DND-41 (cell line): ENCODE measurements around the gene MRPL49.
"Not testable (repeated sequence)": the region's sequence is repeated elsewhere in the genome, so short reads cannot be mapped to it uniquely, and the experiment has no call there.

Experiments used
- ATAC-seq: fragments of 200-7000 bp; cut with Tn5 transposase; 3 replicates; pipeline ENCODE4 v1.9.1; 2021; ENCODE audit warnings: low read depth; ENCODE audit not compliant: insufficient read depth
- DNase-seq: peaks from one replicate; pipeline ENCODE4 v3.0.0-alpha.2; 2020
- H2AFZ ChIP-seq: 2 replicates; pipeline ENCODE4 v1.6.0; 2012; ENCODE audit warnings: low read depth, low read length
- H3K27ac ChIP-seq: 2 replicates; pipeline ENCODE4 v1.5.1; 2012; ENCODE audit warnings: low read length, inconsistent platforms
- H3K27me3 ChIP-seq: fragments of 200-600 bp; sonication (generic); 2 replicates; pipeline ENCODE4 v1.6.0; 2012; ENCODE audit warnings: low read length, mild to moderate bottlenecking, inconsistent platforms; ENCODE audit not compliant: insufficient read depth, poor library complexity
- H3K36me3 ChIP-seq: 2 replicates; pipeline ENCODE4 v1.5.1; 2012; ENCODE audit warnings: low read length, inconsistent platforms; ENCODE audit not compliant: insufficient read depth
- H3K4me1 ChIP-seq: 2 replicates; pipeline ENCODE4 v1.5.1; 2012; ENCODE audit warnings: mild to moderate bottlenecking, low read length; ENCODE audit not compliant: insufficient read depth
- H3K4me2 ChIP-seq: 2 replicates; pipeline ENCODE4 v1.6.0; 2012; ENCODE audit warnings: mild to moderate bottlenecking, moderate library complexity, low read length, inconsistent platforms; ENCODE audit not compliant: insufficient read depth
- H3K4me3 ChIP-seq, 2 experiments: fragments of 200-600 bp in 1 of 2; shearing (Covaris generic) in 1 of 2; 2 replicates each; pipeline ENCODE4 v1.5.1; 2012 to 2016; ENCODE audit warnings: inconsistent platforms in 2 of 2, low read length in 2 of 2, mild to moderate bottlenecking in 2 of 2, low read depth in 1 of 2, moderate library complexity in 1 of 2
- H3K79me2 ChIP-seq: 2 replicates; pipeline ENCODE4 v1.6.0; 2012; ENCODE audit warnings: low read length, inconsistent platforms; ENCODE audit not compliant: insufficient read depth
- H3K9ac ChIP-seq: 2 replicates; pipeline ENCODE4 v1.6.0; 2012; ENCODE audit warnings: low read depth, mild to moderate bottlenecking, inconsistent platforms, low read length, moderate library complexity
- H3K9me3 ChIP-seq: 2 replicates; pipeline ENCODE4 v1.5.1; 2012; ENCODE audit warnings: low read length, moderate library complexity, mild to moderate bottlenecking, inconsistent platforms; ENCODE audit not compliant: insufficient read depth, severe bottlenecking
- H4K20me1 ChIP-seq: 2 replicates; pipeline ENCODE4 v1.6.0; 2012; ENCODE audit warnings: low read length; ENCODE audit not compliant: insufficient read depth
- EZH2 ChIP-seq: IDR thresholded peaks from 3 replicates; pipeline ENCODE4 v1.6.1; 2012; ENCODE audit warnings: borderline replicate concordance, low read depth, mild to moderate bottlenecking, moderate library complexity, low read length, inconsistent platforms; ENCODE audit not compliant: severe bottlenecking
- TF ChIP-seq, protein P1 (sequence below): IDR thresholded peaks from 2 replicates; pipeline ENCODE4 v1.5.1; 2012; ENCODE audit warnings: borderline replicate concordance, low read length, moderate library complexity, mild to moderate bottlenecking; ENCODE audit not compliant: poor library complexity, severe bottlenecking; ENCODE audit errors: extremely low read depth

The MRPL49 gene

DNA sequence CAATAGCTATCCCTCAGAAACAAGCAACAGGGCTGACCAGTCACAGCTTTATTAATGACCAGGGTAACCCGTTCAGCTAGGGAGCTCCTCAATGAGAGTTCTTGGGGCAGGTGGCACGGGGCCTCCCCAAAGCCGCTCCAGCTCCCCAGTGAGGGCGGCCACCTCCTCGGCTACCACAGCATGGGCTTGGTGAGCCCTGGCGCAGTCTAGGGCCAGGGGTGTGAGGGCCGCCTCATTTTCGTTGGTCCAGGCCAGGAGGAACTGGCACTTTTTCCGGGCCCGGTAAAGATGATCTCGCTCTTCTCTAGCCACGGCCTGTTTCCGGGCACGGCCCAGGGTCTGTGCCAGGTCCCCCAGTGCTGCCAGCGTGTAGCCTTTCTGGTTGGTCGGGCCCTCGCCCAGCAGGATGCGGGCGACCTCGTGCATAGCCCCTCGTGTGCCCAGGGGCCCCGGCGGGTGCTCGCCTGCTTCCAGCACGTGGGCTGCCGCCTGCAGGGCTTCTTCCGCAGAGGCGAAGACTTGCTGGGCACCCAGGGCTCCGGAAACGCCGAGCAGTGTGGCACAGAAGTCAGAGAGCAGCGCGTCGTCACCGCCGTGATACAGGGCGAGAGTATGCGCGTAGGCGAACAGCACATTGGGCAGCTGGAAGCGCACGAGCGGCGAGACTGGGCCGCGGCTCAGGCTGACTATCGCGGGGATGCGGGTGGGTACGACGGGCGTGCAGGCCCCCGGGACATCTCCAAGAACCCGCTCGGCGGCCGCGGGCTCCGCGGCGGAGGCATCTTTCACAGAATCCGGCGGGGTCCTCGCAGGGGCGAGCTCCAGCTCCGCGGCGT, 5.5 kb upstream of the MRPL49 start:
- peak overlapping the region; percentile 91 for H3K9ac ChIP-seq
- peak overlapping the region; percentile 91 for H3K27ac ChIP-seq
- DNase-seq: peak; percentile 62
- peak overlapping the region; percentile 98 for H3K4me2 ChIP-seq
- ATAC-seq: peak; percentile 8
- no peak for TF ChIP-seq EZH2
- TF ChIP-seq, protein P1, sequence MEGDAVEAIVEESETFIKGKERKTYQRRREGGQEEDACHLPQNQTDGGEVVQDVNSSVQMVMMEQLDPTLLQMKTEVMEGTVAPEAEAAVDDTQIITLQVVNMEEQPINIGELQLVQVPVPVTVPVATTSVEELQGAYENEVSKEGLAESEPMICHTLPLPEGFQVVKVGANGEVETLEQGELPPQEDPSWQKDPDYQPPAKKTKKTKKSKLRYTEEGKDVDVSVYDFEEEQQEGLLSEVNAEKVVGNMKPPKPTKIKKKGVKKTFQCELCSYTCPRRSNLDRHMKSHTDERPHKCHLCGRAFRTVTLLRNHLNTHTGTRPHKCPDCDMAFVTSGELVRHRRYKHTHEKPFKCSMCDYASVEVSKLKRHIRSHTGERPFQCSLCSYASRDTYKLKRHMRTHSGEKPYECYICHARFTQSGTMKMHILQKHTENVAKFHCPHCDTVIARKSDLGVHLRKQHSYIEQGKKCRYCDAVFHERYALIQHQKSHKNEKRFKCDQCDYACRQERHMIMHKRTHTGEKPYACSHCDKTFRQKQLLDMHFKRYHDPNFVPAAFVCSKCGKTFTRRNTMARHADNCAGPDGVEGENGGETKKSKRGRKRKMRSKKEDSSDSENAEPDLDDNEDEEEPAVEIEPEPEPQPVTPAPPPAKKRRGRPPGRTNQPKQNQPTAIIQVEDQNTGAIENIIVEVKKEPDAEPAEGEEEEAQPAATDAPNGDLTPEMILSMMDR: no peak
- no peaks in the 10 kb centered on the region for H3K27me3 ChIP-seq
- H3K4me3 ChIP-seq: peak overlapping the region; percentile 91 to 99
- peaks cover 76% of the 10 kb centered on the region for H3K4me1 ChIP-seq
- H4K20me1 ChIP-seq: peaks cover 24% of the 10 kb centered on the region; the same call in 1 of the 2 replicates
- no peaks in the 10 kb centered on the region for H3K9me3 ChIP-seq
- peaks cover 66% of the 10 kb centered on the region for H3K79me2 ChIP-seq
- H3K36me3 ChIP-seq: peaks cover 54% of the 10 kb centered on the region
- H2AFZ ChIP-seq: peak overlapping the region; percentile 80; the same call in 1 of the 2 replicates

DNA sequence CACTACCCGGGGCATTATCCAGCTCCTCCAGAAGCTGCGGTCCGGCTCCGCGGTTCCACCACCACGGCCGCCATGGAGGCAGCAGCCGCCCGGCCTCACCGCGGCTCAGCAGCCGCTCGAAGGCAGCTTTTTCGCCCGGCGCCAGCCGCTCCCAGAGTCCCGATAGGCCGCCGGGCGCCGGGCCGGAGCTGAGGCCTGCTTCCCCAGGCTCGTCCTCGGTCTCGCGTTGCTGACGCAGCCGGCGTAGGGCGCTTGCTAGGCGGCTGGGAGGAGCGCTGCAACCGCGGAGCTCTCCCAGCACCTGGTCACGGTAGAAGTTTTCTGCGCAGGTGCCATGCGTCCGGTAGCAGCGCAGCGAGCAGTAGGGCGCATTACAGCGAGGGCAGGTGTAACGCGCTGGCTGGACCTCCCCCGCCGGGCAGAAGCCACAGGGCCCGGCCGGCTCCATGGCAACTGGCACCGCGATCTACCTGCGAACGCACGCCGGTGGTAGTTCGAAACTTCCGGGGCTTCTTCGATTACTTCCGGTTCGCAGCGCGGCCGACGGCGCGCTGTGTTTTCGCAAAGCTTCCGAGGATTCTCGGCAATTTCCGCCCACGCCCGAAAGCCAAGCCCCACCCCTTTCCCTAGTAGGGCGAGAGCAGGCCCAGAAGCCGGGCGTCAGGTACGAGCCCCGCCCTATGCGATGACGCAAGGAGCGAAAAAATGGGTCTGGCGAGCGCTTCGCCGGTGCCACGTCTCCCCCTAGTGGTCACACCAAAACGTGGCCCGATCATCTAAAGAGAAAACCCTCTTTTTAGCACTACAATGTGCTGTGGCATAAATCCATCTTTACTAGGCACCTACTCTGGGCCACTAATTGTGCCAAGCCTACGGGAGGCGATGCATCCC, 4.7 kb upstream of the MRPL49 start, which contains the start of gene ZNHIT2:
Gene ZNHIT2, minus strand, starts transcription at position 496 of the 891 bp plus-strand sequence. Its CDS starts 48 bp downstream, at position 448.
- no peaks in the 10 kb centered on the region for H3K9me3 ChIP-seq
- peaks cover 24% of the 10 kb centered on the region; the same call in 1 of the 2 replicates for H4K20me1 ChIP-seq
- peak within 1 kb of the TSS; percentile 91 for H3K9ac ChIP-seq
- H3K4me2 ChIP-seq: peak within 1 kb of the TSS; percentile 98
- H3K27me3 ChIP-seq: no peaks in the 10 kb centered on the region
- H2AFZ ChIP-seq: peak within 1 kb of the TSS; percentile 80
- H3K4me3 ChIP-seq: peak within 1 kb of the TSS; percentile 91 to 99
- peaks cover 69% of the 10 kb centered on the region for H3K4me1 ChIP-seq
- H3K79me2 ChIP-seq: peaks cover 66% of the 10 kb centered on the region
- H3K36me3 ChIP-seq: peaks cover 55% of the 10 kb centered on the region
- H3K27ac ChIP-seq: peak within 1 kb of the TSS; percentile 91
- TF ChIP-seq, protein P1: peak; percentile 93
- TF ChIP-seq EZH2: no peak
- ATAC-seq (peak; percentile 70), DNase-seq (peak; percentile 100)

DNA sequence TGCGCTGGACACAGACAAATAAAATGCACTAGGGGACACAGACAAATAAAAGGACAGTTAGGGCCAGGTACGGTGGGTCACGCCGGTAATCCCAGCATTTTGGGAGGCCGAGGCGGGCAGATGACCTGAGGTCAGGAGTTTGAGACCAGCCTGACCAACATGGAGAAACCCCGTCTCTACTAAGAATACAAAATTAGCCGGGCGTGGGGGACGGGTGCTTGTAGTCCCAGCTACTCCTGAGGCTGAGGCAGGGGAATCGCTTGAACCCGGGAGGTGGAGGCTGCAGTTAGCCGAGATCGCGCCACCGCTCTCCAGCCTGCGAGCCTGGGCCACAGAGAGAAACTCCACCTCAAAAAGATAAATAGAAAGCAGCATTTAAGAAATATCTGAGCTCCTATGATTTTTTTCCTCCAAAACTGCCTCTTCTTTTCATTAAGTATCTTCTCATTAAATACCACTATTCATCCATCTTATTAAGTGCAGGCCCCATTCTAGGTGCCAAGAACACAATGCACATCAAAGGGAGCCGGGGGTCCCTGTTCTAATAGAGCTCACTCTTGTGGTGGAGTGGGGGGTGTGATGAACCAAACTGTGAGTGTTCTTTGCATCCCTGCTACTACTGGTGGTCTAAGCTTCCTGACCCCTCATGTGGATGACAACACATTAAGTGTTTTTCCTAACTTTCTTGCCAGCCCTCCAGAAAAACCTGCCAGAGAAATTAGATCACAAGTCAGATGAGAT, 3.9 kb upstream of the MRPL49 start:
- no peak for ATAC-seq

DNA sequence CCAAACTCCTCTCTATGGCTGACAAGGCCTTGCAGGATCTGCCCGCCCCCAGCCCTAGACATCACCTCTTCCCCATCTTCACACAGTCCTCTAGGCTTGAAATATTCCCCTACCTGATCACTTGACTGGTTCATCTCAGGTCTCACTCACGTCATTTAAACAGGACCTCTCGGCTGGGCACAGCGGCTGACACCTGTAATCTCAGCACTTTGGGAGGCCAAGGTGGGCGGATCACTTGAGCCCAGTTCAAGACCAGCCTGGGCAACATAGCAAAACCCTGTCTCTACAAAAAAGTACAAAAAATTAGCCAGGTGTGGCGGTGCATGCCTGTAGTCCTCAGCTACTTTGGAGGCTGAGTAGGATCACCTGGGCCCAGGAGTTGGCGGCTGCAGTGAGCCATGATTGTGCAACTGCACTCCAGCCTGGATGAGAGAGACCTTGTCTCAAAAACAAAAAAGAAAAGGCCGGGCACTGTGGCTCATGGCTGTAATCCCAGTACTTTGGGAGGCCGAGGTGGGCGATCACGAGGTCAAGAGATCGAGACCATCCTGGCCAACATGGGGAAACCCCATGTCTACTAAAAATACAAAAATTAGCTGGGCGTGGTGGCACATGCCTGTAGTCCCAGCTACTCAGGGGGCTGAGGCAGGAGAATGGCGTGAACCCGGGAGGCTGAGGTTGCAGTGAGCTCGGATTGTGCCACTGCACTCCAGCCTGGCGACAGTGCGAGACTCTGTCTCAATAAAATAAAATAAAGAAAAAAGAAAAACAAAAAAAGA, 3.0 kb upstream of the MRPL49 start:
- H3K9me3 ChIP-seq, H3K4me2 ChIP-seq, DNase-seq, H3K9ac ChIP-seq, H3K4me3 ChIP-seq, H3K27me3 ChIP-seq, H3K27ac ChIP-seq, H2AFZ ChIP-seq, ATAC-seq: not testable (repeated sequence)
- Histone ChIP-seq H3K36me3 (peaks cover 56% of the 10 kb centered on the region), H3K4me1 (peaks cover 67% of the 10 kb centered on the region), H4K20me1 (peaks cover 24% of the 10 kb centered on the region; the same call in 1 of the 2 replicates), H3K79me2 (peaks cover 65% of the 10 kb centered on the region)

More for the DNA sequence above, 3.9 kb upstream of the MRPL49 start:
- Histone ChIP-seq H3K79me2 (peaks cover 67% of the 10 kb centered on the region), H3K4me3 (peak overlapping the region in 1 of 2 experiments; percentile 11; a peak in 1 of 4 replicates), H3K9ac (peak overlapping the region; percentile 27), H3K27me3 (no peaks in the 10 kb centered on the region), H3K9me3 (no peaks in the 10 kb centered on the region), H3K36me3 (peaks cover 55% of the 10 kb centered on the region), H3K27ac (no peak overlapping the region), H4K20me1 (peaks cover 24% of the 10 kb centered on the region; the same call in 1 of the 2 replicates), H2AFZ (no peak overlapping the region), H3K4me2 (peak overlapping the region; percentile 43; the same call in 1 of the 2 replicates), H3K4me1 (peaks cover 67% of the 10 kb centered on the region)
- DNase-seq: no peak
- TF ChIP-seq, protein P1: no peak
- no peak for TF ChIP-seq EZH2
